Astrocyte of the spinal cord (primary cell): ENCODE measurements around the gene ZFAND3.

Experiments
- DNase-seq: peaks from one replicate; pipeline ENCODE4 v3.0.0; 2011; ENCODE audit warnings: low read depth, low spot score
- H3K4me3 ChIP-seq: 2 replicates; pipeline ENCODE4 v1.5.1; 2011; ENCODE audit warnings: low read depth, mild to moderate bottlenecking, low read length, moderate library complexity
- CTCF ChIP-seq: IDR thresholded peaks from 2 replicates; pipeline ENCODE4 v1.5.1; 2012; ENCODE audit warnings: low read depth, mild to moderate bottlenecking, low read length, inconsistent platforms
- in situ Hi-C: cut with HindIII; loops from 2 replicates; pipeline ENCODE4 v1.10.0; 2017; ENCODE audit warnings: low sequenced_read_pairs

ZFAND3 gene

GRCh38 chr6:38153076-38153797 lies 333.7 kb downstream of the ZFAND3 start:
- no peak for DNase-seq
- no peak overlapping the region for H3K4me3 ChIP-seq
- in situ Hi-C loops: no loop called here
- no peak for TF ChIP-seq CTCF

DNA sequence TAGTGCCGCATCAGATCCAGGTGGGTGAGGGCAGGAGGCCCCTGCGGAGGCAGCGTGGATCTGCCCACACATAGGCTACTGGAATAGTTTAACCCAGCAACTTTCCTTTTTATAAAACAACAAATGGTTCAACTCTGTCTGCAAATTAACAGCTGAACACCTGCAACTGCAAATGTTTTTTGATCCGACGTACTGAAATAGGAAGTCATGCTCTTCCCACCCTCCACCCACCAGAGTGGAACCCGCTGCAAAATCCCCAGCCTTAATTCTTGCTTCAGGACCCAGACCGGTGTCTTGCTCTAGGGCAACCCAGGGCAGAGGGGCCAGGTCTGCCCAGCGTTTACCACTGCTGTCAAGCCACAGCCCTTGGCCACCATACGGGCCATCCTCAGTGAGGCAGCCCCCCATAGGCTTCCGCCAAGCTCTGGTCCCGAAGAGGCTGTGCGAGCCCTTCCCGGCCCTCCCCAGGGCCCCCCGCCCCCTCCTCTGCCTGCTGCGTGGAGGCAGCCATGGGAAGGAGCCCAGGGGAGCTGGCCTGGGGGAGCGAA lies 334.3 kb downstream of the ZFAND3 start:
- DNase-seq: no peak
- TF ChIP-seq CTCF: no peak
- H3K4me3 ChIP-seq: no peak overlapping the region
- in situ Hi-C loops: no loop called here

DNA sequence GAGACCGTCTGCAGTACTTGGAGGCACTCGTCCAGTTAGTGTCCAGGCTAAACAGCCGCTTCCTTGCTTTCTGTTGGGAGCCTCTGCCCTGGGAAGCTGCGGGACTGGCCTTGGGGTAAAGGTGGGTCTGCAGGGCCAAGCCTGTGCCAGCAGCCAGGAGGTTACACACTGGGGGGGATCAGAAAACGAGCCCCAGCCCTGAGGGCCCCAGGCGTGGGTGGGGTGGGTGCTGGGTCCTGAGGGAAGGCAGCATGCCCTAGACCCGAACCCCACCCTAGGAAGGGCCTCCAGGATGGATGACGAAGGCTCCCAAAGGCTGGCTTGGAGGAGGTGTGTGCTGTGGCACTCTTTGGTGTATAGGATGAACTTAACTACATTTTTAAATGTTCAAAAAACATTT lies 335.2 kb downstream of the ZFAND3 start:
- no peak overlapping the region for H3K4me3 ChIP-seq
- in situ Hi-C loops: no loop called here
- no peak for DNase-seq
- TF ChIP-seq CTCF: no peak

- DNase-seq: peak; percentile 60
- H3K4me3 ChIP-seq: no peak overlapping the region
- in situ Hi-C loops: no loop called here
- TF ChIP-seq CTCF: no peak
Measured at GRCh38 chr6:38155144-38155543, 335.6 kb downstream of the ZFAND3 start.

GRCh38 chr6:38155621-38156204 lies 336.2 kb downstream of the ZFAND3 start:
- DNase-seq: peak; percentile 34
- no peak for TF ChIP-seq CTCF
- H3K4me3 ChIP-seq: no peak overlapping the region
- in situ Hi-C loops: no loop called here

DNA sequence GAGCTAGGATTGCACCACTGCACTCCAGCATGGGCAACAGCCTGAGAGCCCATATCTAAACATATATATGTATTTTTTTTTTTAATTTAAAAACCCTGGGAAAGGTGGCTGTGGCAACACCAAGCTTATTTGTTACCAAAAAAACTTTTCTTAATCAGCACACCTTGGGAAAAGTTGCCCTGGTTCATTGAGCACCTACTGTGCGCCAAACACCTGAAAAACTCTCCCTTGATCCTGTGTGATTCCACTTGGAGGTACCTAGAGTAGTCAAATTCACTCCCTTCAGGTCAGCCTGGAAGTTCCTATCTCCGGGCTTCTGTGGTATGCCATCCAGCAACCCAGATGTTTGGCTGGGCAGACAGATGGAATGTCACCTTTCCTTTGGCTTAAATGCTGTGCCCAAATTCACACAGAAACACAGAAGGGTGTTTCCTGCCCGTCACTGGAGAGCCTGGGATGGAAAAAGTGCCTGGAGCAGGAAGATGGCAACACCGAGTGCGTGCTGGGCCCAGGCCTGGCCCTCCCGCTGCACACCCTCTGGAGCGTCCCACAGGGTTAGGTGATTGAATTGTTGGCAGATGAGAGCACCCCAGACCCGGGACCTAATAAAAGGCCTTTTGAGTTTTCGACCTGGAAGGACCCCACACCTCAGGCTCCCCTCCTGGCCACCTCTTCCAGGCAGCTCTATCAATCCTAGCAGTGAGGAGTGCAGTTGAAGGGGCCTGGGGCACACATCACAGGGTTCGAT lies 337.5 kb downstream of the ZFAND3 start:
- in situ Hi-C loops: no loop called here
- H3K4me3 ChIP-seq: no peak overlapping the region
- no peak for DNase-seq
- no peak for TF ChIP-seq CTCF
